T1000 (cell line): ENCODE results near the gene VSTM2L.

Experiments
- DNase-seq: peaks from one replicate; lab custom pipeline; 2025; ENCODE audit warnings: mixed read lengths; lab: John Stamatoyannopoulos, UW

VSTM2L gene

GRCh38 chr20:37988306-37988954 is 85.5 kb downstream of the VSTM2L start:
- DNase-seq, result no peak

- no peak for DNase-seq
Measured at GRCh38 chr20:37989601-37990295, 86.8 kb downstream of the VSTM2L start.

GRCh38 chr20:37990571-37991151 is 87.7 kb downstream of the VSTM2L start:
- no peak for DNase-seq

- DNase-seq, result no peak
Measured at GRCh38 chr20:37991157-37991866, 88.4 kb downstream of the VSTM2L start.

- no peak for DNase-seq
Measured at GRCh38 chr20:37991908-37992307, 89.0 kb downstream of the VSTM2L start.

- DNase-seq, result no peak
Measured at GRCh38 chr20:37992802-37993409, 90.0 kb downstream of the VSTM2L start.

- DNase-seq, result no peak
Measured at GRCh38 chr20:37994512-37994911, 91.6 kb downstream of the VSTM2L start.
